HG03025 (cell line): ENCODE data around the gene SLC9A8.
"Not testable (repeated sequence)": the region's sequence is repeated elsewhere in the genome, so short reads cannot be mapped to it uniquely, and the experiment has no call there.

Experiments used
- ATAC-seq: cut with Tn5 transposase; IDR thresholded peaks from one replicate; pipeline ENCODE4 v1.9.1; 2021; ENCODE audit warnings: mild to moderate bottlenecking, moderate library complexity; ENCODE audit not compliant: unreplicated experiment, low FRiP score

SLC9A8 gene, protein sequence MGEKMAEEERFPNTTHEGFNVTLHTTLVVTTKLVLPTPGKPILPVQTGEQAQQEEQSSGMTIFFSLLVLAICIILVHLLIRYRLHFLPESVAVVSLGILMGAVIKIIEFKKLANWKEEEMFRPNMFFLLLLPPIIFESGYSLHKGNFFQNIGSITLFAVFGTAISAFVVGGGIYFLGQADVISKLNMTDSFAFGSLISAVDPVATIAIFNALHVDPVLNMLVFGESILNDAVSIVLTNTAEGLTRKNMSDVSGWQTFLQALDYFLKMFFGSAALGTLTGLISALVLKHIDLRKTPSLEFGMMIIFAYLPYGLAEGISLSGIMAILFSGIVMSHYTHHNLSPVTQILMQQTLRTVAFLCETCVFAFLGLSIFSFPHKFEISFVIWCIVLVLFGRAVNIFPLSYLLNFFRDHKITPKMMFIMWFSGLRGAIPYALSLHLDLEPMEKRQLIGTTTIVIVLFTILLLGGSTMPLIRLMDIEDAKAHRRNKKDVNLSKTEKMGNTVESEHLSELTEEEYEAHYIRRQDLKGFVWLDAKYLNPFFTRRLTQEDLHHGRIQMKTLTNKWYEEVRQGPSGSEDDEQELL

DNA sequence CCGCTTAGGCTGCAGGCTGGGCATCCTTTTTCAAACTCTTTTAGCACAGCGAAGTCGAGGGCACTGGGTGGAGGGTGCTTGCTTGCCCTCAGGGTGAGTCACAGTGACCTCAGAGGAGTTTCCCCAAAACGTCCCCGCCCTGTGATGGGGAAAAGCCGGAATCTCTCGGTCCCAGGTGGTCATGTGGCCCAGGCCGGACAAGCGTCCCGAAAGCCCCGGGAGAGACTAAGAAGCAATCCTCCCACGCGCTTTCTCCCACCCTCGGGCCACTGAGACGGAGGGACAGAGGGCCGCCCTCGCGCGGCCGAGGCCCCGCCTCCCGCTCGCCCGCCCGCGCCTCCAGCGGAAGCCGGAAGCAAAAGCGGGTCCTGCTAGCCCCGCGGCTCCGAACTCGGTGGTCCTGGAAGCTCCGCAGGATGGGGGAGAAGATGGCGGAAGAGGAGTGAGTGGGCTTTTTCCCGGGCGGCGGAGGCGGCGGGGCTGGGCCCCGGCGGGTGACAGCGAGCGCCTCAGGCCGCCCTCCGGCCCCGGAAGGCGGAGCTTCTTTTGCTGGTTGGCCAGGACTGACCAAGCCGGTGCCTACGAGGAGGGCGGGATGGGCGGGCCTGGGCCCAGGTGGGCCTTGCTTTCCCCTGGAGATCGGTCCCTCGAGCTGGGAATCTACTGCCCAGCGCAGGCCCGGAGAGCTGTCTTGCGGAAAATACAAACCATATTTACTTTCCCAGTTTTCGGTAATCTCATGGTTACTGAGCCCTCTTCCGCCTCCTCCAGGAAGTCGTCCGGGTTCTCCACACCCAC, at the start of gene SLC9A8:
TSS of gene SLC9A8 (plus strand) at position 322 of the 798 bp plus-strand sequence. CDS start at position 417, 95 bp downstream.
- ATAC-seq = peak; percentile 76

DNA sequence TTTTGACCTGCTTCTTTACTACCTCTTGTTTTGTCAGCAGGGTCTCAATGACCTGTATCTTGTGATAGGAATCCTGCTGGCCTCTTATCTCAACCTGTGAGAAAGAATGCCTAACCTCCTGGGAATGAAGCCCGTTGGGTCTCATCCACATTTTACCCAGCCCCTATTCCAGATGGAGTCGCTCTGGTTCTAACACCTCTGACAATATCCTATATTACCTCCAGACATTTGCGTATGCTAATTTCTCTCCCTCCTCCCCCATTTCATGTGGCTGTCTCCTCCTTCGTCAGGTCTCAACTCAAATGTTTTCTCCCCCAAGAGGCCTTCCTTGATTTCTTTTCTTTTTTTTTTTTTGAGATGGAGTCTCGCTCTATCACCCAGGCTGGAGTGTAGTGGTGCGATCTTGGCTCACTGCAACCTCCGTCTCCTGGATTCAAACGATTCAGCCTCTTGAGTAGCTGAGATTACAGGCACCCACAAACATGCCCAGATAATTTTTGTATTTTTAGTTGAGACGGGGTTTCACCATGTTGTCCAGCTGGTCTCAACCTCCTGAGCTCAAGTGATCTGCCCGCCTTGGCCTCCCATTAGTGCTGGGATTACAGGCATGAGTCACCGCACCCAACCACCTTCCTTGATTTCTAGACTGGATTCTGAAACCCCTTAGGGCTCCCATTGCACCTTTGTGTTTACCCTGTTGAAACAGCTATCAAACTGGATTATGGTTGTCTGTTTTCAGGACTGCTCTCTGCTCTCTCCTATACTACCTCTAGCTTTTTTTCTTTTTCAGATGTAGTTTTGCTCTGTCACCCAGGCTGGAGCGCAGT, 49.5 kb upstream of the SLC9A8 start:
- ATAC-seq = no peak

DNA sequence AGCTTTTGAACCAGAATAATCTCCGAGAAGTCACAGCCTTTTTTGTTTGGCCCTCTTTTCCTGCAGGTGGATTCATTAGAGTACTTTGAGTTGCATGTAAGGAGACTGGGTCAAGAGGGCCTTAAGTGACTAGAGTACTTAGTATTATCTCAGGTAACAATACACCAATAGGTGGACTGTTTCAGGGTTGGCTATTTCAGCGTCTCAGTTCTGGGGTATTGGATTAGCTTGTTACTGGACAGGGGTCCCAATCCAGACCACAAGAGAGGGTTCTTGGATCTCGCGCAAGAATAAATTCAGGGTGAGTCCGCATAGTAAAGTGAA, 47.3 kb upstream of the SLC9A8 start:
- no peak for ATAC-seq

DNA sequence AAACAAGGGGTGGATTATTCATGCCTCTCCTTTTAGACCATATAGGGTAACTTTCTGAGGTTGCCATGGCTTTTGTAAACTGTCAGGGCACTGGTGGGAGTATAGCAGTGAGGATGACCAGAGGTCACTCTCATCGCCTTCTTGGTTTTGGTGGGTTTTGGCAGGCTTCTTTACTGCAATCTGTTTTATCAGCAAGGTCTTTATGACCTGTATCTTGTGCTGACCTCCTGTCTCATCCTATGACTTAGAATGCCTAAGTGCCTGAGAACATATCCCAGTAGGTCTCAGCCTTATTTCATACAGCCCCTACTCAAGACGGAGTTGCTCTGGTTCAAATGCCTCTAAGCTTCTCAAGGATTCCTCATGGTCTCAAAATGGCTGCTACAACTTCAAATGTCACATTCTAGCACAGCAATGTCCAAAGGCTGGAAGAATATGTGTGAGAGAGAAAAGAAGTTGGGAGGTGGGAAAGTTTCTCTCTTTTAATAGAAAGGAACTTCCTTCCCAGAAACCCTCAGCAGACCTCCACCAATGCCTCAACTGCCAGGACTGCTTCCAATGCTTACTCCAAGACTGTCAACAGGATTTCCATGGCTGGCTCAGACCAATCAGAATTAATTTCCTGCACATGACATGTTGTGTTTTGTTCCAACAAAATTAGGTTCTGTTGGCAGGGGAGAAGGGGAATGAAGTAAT, 46.6 kb upstream of the SLC9A8 start:
- ATAC-seq = no peak

DNA sequence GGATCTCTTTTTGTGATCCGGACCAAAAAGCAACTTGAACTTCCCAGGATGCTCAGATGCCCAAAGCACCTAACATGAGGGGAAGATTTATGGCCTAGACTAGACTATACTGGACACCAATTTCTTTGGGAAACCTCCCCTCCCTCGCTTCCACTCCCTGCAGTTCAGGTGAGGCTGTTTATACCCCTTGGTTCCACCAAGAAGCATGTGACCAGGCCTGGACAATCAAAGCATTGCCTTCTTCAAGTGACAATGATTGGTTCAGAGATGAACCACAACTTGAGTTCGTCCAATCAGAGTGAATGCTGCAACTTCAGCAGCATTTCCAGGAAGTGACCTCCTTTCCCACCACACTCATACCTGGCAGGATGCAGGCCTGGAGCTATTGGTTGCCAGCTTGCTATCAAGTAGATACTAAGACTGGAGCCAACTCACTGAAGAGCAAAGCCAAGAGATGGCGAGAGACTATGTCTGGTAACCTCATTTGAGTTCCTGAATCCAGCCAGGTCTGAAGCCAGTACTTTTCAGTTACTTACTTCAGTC, 45.6 kb upstream of the SLC9A8 start:
- no peak for ATAC-seq

DNA sequence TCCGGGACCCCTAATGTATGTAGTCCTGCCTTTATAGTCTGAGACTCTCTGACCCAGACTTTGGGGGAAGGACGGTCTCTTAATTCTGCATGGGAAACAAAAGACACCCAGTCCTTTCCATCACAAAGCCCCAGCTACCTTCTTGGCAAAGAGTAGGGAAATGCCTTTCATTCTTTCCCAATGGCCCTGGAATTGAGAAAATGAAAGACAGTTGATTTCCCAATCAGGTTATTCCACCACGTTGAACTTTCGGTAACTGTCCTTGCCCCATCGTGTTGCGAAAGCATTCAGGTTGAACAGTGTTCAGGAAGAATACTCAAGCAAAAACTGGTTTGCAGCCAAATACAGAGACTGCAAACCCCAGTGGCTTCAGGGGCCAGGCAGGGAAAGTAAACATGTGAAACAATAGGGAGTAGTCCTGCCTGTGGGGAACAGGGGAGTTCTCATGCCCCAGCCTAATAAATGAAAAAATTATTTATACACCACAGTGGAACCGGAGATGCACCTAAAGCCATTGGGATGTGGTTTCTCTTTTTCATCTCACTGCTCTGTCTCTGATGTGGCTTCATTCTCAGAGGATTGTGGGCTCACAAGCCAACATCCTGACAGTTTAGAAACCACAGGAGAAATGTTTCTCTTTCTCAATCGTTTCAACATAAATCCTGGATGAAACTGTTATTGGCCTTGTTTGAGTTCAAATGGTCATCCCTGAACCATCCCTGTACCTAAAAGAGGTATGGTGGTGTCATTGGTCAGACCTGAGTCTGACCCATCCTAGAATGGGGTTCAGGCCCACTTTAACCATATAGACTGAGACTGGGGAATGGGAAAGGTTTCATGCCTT, 44.2 kb upstream of the SLC9A8 start:
- ATAC-seq = no peak

DNA sequence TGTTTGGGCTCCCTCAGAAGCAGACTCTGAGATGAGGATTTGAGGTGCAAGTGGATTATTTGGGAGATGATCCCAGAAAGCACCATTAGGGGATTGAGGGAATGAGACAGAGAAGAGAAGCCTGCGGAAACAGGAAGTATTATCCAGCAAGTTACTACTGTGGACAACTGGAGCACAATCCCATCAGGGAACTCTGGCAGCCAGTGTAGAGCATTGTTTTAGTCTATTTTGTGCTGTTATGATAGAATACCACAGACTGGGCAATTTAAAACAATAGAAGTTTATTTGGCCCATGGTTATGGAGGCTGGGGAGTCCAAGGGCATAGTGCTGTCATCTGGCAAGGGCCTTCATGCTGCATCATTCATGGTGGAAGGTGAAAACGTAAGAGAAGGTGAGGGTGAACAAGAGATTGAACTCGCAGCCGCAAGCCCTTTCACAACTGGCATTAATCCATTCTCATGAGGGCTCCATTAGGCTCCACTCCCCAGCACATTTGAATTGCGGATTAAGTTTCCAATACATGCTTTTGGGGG, 43.5 kb upstream of the SLC9A8 start:
- ATAC-seq = no peak

DNA sequence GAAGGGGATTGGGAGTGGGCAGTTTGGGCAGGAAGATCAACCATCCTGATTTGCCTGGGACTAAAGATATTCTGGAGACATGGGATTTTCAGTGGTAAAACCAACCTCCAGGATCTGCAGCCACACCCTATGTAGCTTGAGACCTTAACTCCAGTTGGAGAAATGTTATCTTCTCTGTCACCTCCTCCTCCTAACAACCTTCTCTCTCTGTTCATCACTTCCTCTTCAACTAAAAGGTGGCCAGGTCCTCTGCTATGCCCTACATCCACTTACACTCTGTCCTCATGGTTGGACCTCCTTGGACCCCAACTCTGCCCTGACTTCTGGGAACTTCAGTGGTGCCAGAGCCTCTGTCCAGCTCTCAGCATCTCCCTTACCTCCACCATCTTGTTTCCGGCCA, 42.0 kb upstream of the SLC9A8 start:
- ATAC-seq = no peak

DNA sequence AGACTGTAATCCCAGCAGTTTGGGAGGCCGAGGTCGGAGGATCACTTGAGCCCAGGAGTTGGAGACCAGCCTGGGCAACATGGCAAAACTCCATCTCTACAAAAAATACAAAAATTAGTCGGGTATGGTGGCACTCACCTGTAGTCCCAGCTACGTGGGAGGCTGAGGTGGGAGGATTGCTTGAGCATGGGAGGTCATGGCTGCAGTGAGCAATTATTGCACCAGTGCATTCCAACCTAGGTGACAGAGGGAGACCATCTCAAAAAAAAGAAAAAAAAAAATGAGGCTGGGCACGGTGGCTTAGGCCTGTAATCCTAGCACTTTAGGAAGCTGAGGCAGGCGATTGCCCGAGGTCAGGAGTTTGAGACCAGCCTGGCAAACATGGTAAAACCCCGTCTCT, 38.4 kb upstream of the SLC9A8 start:
- ATAC-seq = not testable (repeated sequence)

DNA sequence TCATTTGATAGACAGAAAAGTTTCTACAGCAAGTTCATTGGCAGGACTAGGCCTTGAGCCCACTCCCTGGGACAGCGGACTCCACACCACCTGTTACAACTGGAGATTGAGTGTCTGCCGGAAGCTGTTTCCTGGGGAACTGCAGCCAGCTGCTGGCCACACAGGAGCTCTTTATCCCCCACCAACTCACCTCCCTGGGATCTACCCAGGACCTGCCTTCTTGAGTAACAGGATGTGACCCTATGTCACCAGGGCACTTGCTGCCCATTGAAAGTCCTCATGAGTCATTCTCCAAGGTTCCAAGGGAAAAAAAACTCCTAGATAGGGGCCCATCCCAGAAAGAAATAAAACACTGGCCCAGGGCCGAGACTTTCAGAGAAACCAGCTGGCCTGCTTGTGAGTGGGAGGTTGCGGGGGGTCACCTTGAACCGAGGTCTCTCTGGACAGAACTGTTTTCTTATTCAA, 37.4 kb upstream of the SLC9A8 start:
- no peak for ATAC-seq

DNA sequence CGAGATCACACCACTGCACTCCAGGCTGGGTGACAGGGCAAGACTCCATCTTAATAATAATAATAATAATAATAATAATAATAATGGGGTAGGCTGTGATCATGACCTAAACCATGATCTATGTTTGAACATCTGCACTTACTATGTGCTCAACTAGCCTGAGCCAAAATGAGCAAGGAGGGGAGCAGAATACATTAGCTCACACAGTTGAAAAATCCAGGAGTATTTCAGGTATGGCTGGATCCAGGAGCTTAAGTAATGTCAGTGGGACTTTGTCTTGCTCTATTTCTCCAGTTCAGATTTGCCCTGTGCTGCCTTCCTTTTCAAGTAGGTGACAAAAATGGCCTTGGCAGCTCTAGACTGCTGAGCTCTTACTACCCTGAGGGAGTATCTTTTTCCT, 32.7 kb upstream of the SLC9A8 start:
- no peak for ATAC-seq

DNA sequence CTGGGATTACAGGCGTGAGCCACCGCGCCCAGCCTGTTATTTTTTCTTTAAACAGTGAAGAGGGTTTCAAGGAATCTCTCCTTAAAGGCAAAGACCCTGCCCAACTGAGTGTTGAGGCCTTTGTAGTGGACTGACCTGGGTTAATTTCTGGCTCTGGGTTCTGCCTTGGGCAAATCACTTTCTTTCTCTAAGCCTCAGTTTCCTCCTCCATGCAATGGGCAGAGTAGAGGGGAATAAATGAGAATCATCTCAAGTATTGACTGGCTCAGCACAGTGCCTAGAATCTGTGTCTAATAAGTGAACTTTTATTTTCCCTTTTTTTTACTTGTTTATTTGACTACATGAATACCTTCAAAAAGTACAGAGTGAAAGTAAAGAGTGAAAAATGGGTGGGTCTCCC, 31.0 kb upstream of the SLC9A8 start:
- ATAC-seq = no peak

DNA sequence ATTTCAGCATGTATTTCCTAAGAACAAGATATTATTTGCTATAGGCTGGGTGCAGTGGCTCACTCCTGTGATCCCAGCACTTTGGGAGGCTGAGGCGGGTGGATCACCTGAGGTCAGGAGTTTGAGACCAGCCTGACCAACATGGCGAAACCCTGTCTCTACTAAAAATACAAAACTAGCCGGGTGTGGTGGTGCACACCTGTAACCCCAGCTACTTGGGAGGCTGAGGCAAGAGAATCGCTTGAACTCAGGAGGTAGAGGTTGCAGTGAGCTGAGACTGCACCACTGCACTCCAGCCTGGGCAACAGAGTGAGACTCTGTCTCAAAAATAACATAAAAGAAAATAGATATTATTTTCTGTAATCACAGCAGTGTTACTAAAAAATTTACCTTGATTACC, 30.2 kb upstream of the SLC9A8 start:
- not testable (repeated sequence) for ATAC-seq

DNA sequence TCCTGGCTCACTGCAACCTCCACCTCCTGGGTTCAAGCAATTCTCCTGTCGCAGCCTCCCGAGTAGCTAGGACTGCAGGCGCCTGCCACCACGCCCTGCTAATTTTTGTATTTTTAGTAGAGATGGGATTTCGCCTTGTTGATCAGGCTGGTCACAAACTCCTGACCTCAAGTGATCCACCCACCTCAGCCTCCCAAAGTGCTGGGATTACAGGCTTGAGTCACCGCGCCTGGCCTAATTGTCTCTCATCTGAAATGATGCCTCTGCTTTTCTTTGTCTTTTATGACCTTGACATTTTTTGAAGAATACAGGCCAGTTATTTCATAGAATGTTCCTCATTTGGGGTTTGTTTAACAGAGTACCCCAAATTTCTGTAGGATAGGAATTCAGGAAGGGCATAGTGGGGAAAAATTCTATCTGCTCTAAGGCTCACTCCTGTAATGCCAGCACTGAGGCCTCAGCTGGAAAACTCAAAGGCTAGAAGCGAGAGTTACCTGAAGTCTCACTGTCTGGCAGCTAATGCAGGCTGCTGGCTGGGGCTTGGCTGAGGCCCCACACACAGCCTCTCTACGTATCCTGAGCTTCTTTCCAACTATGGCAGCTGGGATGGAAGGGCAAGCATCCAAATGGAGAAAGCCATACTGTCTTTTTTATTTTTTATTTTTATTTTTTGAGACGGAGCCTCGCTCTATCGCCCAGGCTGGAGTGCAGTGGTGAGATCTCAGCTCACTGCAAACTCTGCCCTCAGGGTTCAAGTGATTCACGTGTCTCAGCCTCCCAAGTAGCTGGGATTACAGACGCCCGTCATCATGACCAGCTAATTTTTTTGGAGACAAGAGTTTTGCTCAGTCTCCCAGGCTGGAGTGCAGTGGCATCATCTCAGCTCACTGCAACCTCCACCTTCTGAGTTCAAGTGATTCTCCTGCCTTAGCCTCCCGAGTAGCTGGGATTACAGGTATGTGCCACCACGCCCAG, 29.3 kb upstream of the SLC9A8 start:
- not testable (repeated sequence) for ATAC-seq

DNA sequence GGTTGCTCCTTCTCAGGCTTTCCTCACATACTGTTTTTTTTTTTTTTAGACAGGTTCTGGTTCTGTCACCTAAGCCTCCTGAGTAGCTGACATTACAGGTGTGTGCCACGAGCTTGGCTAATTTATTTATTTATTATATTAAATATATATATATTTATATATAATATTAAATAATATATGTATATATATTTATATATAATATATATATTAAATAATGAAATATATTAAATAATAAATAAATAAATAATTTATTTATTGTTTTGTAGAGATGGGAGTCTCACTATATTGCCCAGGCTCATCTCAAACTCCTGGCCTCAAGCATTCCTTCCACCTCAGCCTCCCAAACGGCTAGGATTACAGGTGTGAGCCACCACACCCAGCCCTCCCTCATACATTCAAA, 28.3 kb upstream of the SLC9A8 start:
- ATAC-seq = no peak

DNA sequence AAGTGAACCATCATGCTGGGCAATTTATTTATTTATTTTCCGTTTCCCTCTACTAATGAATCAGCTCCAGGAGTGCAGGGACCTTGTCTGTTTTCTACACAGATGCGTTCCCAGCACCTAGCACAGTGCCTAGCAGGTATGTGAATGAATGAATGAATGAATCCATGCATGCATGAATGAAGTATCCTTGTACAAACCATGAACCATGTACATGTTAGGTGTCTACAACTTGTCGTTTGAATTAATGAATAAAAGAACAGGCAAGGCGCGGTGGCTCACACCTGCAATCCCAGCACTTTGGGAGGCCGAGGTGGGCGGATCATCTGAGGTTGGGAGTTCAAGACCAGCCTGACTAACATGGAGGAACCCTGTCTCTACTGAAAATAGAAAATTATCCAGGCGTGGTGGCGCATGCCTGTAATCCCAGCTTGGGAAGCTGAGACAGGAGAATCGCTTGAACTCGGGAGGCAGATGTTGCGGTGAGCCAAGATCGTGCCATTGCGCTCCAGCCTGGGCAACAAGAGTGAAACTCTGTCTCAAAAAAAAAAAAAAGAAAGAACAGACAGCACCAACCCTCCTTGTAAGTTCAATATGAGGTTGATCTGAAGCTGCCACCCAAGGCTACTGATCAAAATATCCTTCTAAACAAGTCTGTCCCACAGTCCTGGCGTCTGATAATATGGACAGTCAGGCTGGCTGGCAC, 27.3 kb upstream of the SLC9A8 start:
- no peak for ATAC-seq

DNA sequence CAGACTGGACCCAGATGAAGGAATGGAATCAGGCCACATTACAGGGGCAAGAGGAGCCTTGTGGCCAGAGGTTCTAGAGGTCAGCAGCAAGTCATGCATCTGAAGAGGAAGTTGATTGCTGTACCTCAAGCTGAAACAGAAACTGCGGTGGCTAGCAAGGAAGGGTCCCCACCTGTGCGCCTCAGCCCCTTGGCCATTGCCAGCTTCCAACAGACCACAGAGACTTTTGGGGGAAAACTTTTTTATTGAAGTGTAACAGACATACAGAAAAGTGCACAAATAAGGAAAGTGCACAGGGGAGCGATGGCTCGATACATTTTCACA, 26.8 kb upstream of the SLC9A8 start:
- peak; percentile 77 for ATAC-seq
